ENCODE data around the gene CBLL1. TPM values are rescaled to one million over a fixed set of nuclear protein-coding genes. Genes with fewer than 3 reads are reported as not detected.

CBLL1 gene
- total and polyA plus RNA-seq, 7 donors = 10.1 to 32.6 (median 23.2) TPM

DNA sequence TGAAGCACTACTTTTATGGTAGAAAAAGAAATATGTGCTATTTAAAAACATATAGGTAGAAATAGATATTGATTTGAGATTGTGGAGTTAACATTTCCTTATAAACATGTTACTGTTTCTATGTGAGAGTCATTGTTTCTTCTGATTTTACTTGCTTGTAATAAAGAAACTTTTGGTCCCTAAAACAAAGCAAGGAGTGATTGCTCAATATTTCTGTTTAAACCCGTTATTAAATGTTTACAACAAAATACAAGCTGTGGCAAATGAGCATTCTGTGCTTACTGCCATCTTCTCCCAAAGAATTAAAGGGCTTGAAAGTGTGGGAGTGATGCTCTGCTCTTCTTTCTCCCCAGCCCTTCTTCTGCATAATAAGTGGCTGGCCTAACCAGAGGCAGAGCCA, 22.7 kb upstream of the CBLL1 start:
- no peaks in the 10 kb centered on the region for H3K9me3 ChIP-seq
- intact Hi-C loops (cut with DNase I) = loop anchor here (5.0 to 10.0 kb wide), 4 partner anchors 94 to 516 kb away; partner anchors contain the start of genes BCAP29 (in 1 of the 2), COG5 (in 1 of the 2) and DUS4L (in 1 of the 2)
- WGBS, 3 donors = 53 to 75% (median 73%) methylated on average over 1 of the region's 1 CpG
- H3K27me3 ChIP-seq (ENCODE audit: insufficient read depth in 3 of 3, low read length in 2 of 3) = no peaks in the 10 kb centered on the region
- H3K36me3 ChIP-seq (ENCODE audit: insufficient read depth in 1 of 2, low read depth in 1 of 2) = no peaks in the 10 kb centered on the region
- no peak overlapping the region for H3K27ac ChIP-seq
- TF ChIP-seq, protein P1, sequence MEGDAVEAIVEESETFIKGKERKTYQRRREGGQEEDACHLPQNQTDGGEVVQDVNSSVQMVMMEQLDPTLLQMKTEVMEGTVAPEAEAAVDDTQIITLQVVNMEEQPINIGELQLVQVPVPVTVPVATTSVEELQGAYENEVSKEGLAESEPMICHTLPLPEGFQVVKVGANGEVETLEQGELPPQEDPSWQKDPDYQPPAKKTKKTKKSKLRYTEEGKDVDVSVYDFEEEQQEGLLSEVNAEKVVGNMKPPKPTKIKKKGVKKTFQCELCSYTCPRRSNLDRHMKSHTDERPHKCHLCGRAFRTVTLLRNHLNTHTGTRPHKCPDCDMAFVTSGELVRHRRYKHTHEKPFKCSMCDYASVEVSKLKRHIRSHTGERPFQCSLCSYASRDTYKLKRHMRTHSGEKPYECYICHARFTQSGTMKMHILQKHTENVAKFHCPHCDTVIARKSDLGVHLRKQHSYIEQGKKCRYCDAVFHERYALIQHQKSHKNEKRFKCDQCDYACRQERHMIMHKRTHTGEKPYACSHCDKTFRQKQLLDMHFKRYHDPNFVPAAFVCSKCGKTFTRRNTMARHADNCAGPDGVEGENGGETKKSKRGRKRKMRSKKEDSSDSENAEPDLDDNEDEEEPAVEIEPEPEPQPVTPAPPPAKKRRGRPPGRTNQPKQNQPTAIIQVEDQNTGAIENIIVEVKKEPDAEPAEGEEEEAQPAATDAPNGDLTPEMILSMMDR (IDR thresholded peaks at IDR 0.05) = no peak
- no peak overlapping the region for H3K4me3 ChIP-seq
- DNase-seq (no peak), ATAC-seq (no peak)
- H3K4me1 ChIP-seq = no peaks in the 10 kb centered on the region

DNA sequence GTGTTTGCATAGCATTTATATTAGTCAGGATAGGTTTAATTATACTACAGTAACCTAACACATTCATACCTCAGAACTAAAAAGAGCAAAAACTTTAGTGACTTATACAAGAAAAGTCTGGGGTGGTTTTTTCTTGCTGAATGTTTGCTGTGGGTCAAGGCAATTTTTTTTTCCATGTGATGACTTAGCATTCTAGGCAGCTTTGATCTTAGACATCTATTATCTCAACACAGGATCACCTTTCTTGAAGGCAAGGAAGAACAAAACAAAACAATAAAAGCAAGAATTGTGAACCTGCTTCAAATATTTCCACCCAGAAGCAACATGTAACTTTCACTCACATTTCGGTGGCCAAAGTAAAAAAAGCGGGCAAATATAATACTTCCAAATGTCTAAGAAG, 20.7 kb upstream of the CBLL1 start:
- 91 to 94% (median 92%) methylated on average over 2 of the region's 2 CpGs for WGBS, 3 donors
- DNase-seq = no peak
- Histone ChIP-seq H3K36me3 (ENCODE audit: insufficient read depth in 1 of 2, low read depth in 1 of 2) (no peaks in the 10 kb centered on the region), H3K27ac (no peak overlapping the region), H3K4me3 (no peak overlapping the region), H3K9me3 (no peaks in the 10 kb centered on the region), H3K27me3 (ENCODE audit: insufficient read depth in 3 of 3, low read length in 2 of 3) (peaks cover 0 to 7% (median 0%) of the 10 kb centered on the region in 3 donors), H3K4me1 (no peaks in the 10 kb centered on the region)
- intact Hi-C loops (cut with DNase I) = loop anchor here (5.0 to 10.0 kb wide), 4 partner anchors 96 to 518 kb away; partner anchors contain the start of genes BCAP29 (in 1 of the 2), COG5 (in 1 of the 2) and DUS4L (in 1 of the 2)
- no peak for ATAC-seq
- TF ChIP-seq, protein P1 (IDR thresholded peaks at IDR 0.05) = no peak

DNA sequence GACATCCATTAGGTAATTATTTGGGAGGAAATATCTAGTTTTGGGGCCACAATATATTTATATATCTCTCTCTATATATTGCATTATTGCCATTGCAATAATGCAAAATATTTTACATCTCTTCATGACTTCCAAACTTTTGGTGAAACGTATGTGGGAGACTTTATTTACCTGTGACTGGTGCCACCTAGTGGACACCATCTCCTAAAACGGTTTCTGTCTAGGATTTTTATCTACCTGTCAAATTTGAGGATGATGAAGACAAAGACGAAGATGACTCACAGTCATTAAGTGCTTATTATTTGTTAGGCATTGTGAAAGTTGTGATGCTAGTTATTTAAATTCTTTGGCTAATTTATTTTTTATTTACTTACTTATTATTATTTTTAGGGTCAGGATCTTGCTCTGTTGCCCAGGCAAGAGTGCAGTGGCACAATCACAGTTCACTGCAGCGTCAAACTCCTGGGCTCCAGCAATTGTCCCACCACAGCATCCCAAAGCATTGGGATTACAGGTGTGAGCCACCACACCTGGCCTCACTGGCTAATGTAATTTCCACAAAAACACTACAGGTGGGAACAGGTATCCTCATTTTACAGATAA, 18.7 kb upstream of the CBLL1 start:
- ATAC-seq (peak in 1 of 4 donors; percentile 61), DNase-seq (no peak)
- no peaks in the 10 kb centered on the region for H3K4me1 ChIP-seq
- H3K27ac ChIP-seq = no peak overlapping the region
- no peaks in the 10 kb centered on the region for H3K9me3 ChIP-seq
- H3K27me3 ChIP-seq (ENCODE audit: insufficient read depth in 3 of 3, low read length in 2 of 3) = peaks cover 0 to 7% (median 0%) of the 10 kb centered on the region in 3 donors
- H3K4me3 ChIP-seq = no peak overlapping the region
- H3K36me3 ChIP-seq (ENCODE audit: insufficient read depth in 1 of 2, low read depth in 1 of 2) = no peaks in the 10 kb centered on the region
- 19 to 24% (median 24%) methylated on average over 4 of the region's 4 CpGs for WGBS, 3 donors
- intact Hi-C loops (cut with DNase I) = loop anchor here (2.0 to 10.0 kb wide), 3 partner anchors 140 to 520 kb away; partner anchors contain the start of gene BCAP29 (in 1 of the 2)
- TF ChIP-seq, protein P1 (IDR thresholded peaks at IDR 0.05) = peak; percentile 74

DNA sequence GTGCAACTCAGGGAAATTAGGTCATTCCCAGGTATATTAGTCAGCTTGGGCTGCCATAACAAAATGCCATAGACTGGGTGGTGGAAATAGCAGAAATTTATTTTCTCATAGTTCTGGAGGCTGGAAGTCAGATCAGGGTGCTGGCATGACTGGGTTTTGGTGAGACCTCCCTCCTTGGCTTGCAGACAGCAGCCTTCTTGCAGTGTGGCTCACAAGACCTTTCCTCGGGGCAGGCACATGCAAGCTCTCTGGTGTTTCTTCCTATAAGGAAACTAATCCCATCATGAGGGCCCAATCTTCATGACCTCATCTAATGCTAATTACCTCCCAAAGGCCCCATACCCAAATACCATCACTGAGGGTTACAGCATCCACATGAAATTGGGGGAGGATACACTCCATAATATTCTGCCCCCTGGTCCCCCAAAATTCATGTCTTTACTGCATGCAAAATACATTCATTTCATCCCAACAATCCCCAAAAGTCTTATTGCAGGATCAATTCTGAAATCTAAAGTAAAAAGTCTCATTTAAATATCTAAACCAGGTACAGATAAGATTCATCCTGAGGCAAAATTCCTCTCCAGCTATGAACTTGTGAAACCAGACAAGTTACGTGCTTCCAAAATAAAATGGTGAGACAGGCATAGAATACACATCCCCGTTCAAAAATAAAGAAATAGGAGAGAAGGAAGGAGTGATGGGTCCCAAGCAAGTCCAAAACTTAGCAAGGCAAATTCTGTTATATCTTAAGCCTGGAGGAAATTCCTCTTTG, 17.4 kb upstream of the CBLL1 start:
- H3K4me1 ChIP-seq = no peaks in the 10 kb centered on the region
- intact Hi-C loops (cut with DNase I) = loop anchor here (10.0 kb wide), 2 partner anchors 142 to 522 kb away; partner anchors contain the start of gene BCAP29 (in 1 of the 2)
- no peaks in the 10 kb centered on the region for H3K36me3 ChIP-seq (ENCODE audit: insufficient read depth in 1 of 2, low read depth in 1 of 2)
- DNase-seq (no peak), ATAC-seq (no peak)
- peaks cover 0 to 7% (median 0%) of the 10 kb centered on the region in 3 donors for H3K27me3 ChIP-seq (ENCODE audit: insufficient read depth in 3 of 3, low read length in 2 of 3)
- TF ChIP-seq, protein P1 (IDR thresholded peaks at IDR 0.05) = no peak
- WGBS, 3 donors = 68 to 82% (median 70%) methylated on average over 3 of the region's 3 CpGs
- H3K27ac ChIP-seq = no peak overlapping the region
- no peak overlapping the region for H3K4me3 ChIP-seq
- H3K9me3 ChIP-seq = no peaks in the 10 kb centered on the region
